ENCODE measurements around the gene KDM6A.
A peak's percentile ranks its signal among the peaks of the same experiment; 100 is the strongest.
"Not testable (repeated sequence)": the region's sequence is repeated elsewhere in the genome, so short reads cannot be mapped to it uniquely, and the experiment has no call there.

KDM6A gene

GRCh38 chrX:45006002-45006800 is 133.2 kb downstream of the KDM6A start:
- DNase-seq (ENCODE audit: low spot score): no peak

DNA sequence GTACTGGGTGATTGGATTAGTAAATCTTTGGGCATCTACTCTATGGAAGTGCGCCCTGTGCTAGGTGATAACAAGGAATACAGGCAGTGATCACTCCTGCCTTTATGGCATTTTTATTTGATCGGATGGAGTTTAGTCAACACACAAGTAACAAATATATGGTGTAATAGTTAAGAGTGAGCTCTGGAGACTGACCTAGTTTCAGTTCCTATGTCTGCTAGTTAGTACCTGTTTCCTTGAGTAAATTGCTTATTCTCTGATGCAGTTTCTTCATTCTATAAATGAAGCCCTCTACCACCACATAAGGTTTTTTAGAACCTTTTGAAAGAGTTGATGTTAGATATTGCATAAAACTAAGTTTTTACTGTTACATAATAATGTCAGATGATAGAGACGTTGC is 134.6 kb downstream of the KDM6A start:
- DNase-seq (ENCODE audit: low spot score): no peak

GRCh38 chrX:45009371-45010000 is 136.5 kb downstream of the KDM6A start:
- DNase-seq (ENCODE audit: low spot score): no peak

- no peak for DNase-seq (ENCODE audit: low spot score)
These were observed 138.1 kb downstream of the KDM6A start for GRCh38 chrX:45011131-45011530.

DNA sequence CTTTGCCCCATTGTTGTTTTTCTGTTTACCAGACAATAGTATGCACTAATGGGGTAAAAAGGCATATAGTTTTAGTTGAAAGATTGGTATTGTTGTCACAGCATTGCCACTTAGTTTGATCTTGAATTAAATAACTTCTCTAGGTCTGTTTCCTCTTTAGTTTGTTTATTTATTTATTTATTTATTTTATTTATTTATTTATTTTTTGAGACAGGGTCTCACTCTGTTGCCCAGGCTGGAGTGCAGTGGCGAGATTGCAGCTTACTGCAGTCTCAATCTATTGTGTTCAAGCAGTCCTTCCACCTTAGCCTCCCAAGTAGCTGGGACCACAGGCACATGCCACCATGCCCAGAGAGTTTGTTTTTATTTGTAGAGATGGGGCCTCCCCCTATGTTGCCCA is 138.6 kb downstream of the KDM6A start:
- DNase-seq (ENCODE audit: low spot score): no peak

DNA sequence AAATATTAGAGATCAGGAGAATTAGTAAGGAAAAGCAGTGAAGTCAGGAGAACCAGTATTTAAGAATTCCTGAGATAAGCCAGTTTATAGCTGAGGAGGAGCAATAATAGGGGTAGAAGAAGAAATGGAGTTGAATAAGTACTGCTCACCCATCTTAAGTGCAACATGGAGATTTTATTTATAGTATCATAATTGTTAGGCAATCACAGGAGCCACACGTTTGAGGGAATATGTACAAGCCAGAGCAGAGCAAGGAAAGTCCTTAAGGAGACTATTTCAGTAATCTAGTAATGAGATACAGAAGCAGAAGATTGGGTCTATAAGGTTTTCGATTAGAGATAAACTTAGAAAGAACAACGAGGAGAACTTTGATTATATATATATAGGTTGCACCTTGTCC is 145.0 kb downstream of the KDM6A start:
- DNase-seq (ENCODE audit: low spot score): no peak

- no peak for DNase-seq (ENCODE audit: low spot score)
These were observed 149.2 kb downstream of the KDM6A start for GRCh38 chrX:45022150-45022549.

- DNase-seq (ENCODE audit: low spot score): no peak
These were observed 151.5 kb downstream of the KDM6A start for GRCh38 chrX:45024501-45024900.

- DNase-seq (ENCODE audit: low spot score): no peak
These were observed 153.0 kb downstream of the KDM6A start for GRCh38 chrX:45026036-45026435.

DNA sequence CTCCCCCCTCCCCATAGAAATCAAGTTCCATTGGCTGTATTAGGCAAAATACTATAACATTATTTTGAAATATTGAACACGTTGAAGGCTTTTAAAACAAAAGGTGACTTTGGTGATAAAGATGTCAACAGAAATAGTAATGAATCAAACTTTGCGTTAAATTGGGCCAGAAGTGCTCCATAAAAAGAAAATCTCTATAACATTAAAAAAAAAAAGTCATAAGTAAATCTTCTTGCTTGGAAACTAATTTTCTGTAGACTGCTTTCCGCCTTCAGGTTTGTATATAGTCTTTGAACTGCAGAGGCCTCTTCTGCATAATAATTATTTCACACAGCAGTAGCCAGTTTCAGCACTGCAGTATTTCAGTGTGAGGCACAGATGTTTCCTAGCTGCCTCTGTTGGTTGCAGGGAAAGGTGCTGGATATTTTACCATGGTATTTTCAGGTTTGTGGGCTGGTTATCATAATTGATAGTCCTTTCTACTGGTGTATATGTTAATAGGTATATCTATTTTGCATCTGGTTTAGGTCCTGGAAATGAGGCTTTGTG is 158.9 kb downstream of the KDM6A start:
- no peak for DNase-seq (ENCODE audit: low spot score)

GRCh38 chrX:45035071-45035470 is 162.1 kb downstream of the KDM6A start:
- no peak for DNase-seq (ENCODE audit: low spot score)

DNA sequence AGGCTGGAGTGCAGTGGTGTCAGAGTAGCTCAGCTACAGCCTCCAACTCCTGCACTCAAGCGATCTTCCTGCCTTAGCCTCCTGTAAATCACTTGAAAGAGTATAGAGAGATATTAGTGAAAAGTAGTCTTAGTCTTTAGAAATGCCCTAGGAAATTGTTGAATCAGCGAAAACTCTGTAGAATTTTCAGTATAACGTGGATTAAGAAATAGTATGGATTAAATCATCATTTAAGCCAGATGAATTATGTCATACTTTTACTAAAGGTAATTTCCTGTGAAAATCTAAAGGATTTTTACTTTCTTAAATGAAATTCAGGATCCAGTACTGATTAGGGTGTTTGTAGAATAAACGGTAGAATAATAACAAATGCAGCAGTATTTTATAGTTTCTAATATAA is 163.2 kb downstream of the KDM6A start:
- no peak for DNase-seq (ENCODE audit: low spot score)

DNA sequence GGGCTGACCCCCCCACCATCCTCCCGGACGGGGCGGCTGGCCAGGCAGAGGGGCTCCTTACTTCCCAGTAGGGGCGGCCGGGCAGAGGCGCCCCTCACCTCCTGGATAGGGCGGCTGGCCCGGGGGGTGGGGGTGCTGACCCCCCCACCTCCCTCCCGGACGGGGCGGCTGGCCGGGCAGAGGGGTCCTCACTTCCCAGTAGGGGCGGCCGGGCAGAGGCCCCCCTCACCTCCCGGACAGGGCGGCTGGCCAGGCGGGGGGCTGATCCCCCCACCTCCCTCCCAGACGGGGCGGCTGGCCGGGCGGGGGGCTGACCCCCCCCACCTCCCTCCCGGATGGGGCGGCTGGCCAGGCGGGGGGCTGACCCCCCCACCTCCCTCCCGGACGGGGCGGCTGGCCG is 167.1 kb downstream of the KDM6A start:
- not testable (repeated sequence) for DNase-seq (ENCODE audit: low spot score)

DNA sequence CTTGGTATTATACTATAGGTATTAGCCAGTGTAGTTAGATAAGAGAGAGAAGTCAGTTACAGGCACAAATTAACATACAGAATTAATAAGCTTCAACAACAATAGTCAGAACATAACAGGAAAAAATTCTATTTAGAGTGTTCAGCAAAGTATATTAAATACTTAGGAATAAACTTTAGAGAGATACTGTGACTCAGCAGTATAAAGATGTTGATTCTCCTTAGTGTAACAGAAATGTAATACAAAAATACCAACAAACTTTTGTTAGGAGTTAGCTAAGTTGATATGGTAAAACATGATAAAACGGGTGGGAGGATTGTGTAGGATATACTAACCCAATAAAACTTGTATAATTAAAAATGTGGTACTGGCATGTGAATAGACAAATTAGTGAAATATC is 173.4 kb downstream of the KDM6A start:
- no peak for DNase-seq (ENCODE audit: low spot score)

DNA sequence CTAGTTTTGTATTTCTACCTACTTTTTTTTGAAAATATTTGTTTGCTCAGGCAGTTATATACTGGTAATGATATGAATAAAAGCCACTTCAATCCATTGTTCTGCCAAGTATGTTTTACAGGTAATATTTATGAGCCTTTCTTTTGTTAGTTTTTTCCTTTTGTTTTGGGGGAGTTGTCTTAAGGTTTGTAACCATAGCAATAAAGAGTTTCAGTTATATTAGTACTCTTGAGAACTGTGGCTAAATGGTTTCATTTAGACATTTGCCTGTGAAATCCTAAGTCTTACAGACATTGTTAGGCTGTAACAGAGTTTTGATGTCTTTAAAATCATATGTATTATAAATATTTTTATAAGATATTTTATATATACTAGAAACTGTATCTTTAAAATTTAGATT is 177.6 kb downstream of the KDM6A start:
- DNase-seq (ENCODE audit: low spot score): no peak

DNA sequence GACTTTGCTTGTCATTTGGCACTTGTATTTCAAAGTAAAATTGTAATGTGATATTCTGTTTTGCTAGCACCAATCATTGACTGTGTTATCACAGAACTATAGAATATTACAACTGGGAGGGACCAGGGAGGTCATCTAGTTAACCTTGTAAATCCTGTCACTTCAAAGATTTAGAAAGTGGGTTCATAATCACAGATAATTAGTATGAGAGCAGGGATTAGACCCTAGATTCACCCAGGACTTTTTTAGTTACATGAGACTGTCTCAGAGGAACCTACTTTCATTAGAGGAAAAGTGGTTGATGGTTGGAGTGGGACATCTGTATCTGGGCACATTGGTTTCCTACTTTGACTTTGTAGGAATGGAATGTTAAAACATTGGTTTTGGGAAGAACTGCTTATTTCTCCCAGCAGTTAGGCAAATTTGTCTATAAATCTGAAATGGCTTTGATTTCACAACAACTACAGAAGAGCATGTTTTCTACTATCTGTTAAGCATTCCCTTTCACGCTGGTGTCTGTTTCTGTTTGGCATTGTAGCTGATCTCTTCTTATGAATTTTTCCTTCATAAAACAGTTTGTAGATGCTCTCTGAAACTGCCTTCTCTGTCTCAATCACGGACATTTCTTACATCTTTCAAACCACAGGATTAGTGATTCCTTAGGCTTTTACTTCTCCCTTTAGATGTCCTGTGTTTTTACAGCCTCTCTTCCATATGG is 183.6 kb downstream of the KDM6A start:
- no peak for DNase-seq (ENCODE audit: low spot score)

GRCh38 chrX:45059906-45060305 is 186.9 kb downstream of the KDM6A start:
- not testable (repeated sequence) for DNase-seq (ENCODE audit: low spot score)

DNA sequence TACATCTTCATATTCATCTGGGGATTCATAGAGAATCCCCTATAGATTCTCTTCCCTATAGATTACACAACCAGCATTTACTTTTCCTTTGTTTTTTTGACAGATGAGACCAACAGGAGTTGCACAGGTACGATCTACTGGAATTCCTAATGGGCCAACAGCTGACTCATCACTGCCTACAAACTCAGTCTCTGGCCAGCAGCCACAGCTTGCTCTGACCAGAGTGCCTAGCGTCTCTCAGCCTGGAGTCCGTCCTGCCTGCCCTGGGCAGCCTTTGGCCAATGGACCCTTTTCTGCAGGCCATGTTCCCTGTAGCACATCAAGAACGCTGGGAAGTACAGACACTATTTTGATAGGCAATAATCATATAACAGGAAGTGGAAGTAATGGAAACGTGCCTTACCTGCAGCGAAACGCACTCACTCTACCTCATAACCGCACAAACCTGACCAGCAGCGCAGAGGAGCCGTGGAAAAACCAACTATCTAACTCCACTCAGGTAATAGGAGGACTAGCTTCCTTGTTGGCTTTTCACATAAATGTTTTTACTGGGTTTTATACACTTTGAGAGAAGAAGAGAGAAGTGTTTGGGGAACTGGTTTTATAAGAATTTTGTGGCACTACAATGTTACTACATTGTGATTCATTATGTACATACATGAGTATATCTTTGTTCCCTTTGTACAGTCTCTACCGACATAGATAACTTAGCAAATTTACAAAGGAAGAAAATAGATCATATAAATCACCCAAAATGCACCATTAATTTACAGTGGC is 190.5 kb downstream of the KDM6A start:
- DNase-seq (ENCODE audit: low spot score): no peak

DNA sequence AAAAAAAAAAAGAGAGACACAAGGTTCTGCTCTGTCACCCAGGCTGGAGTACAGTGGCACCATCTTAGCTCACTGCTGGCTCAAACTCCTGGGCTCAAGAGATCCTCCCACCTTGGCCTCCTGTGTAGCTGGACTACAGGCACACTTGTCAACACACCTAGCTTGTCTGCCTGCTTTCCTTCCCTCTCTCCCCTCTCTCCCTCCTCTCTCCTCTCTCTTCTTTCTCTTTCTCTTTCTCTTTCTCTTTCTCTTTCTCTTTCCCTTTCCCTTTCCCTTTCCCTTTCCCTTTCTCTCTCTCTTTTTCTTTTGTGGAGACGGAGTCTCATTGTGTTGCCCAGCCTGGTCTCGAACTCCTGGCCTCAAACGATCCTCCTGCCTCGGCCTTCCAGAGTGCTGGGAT is 195.6 kb downstream of the KDM6A start:
- no peak for DNase-seq (ENCODE audit: low spot score)

GRCh38 chrX:45070116-45071007 is 197.4 kb downstream of the KDM6A start:
- peak; percentile 29 for DNase-seq (ENCODE audit: low spot score)

DNA sequence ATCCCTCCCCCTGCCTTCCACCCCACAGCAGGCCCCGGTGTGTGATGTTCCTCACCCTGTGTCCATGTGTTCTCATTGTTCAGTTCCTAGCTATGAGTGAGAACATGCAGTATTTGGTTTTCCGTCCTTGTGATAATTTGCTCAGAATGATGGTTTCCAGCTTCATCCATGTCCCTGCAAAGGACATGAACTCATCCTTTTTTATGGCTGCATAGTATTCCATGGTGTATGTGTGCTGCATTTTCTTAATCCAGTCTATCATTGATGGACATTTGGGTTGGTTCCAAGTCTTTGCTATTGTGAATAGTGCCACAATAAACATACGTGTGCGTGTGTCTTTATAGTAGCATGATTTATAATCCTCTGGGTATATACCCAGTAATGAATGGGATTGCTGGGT is 200.0 kb downstream of the KDM6A start:
- DNase-seq (ENCODE audit: low spot score): not testable (repeated sequence)

Data from SK-N-DZ (cell line).